Measurements from ENCODE around the gene RNF138.

GRCh38 chr18:32122039-32122438 lies 30.4 kb downstream of the RNF138 start:
- TF ChIP-seq CTCF (conservative IDR thresholded peaks at IDR 0.05; ENCODE audit: low read depth in 2 of 2) = no peak
- TF ChIP-seq EZH2 (IDR thresholded peaks at IDR 0.05; ENCODE audit: low read depth, unreplicated experiment) = no peak
- TF ChIP-seq POLR2AphosphoS5 (IDR thresholded peaks at IDR 0.05; ENCODE audit: low read depth) = no peak
- no peak for TF ChIP-seq EZH2phosphoT487 (IDR thresholded peaks at IDR 0.05; ENCODE audit: unreplicated experiment)
- no peak for TF ChIP-seq ZNF114 (CRISPR knock-in tag; IDR thresholded peaks at IDR 0.05)
- TF ChIP-seq ZNF331 (CRISPR knock-in tag; IDR thresholded peaks at IDR 0.05; ENCODE audit: low read depth) = no peak
- no peak for TF ChIP-seq JUNB (IDR thresholded peaks at IDR 0.05; ENCODE audit: unreplicated experiment)
- TF ChIP-seq REST (IDR thresholded peaks at IDR 0.05; ENCODE audit: unreplicated experiment) = no peak
- TF ChIP-seq CREB1 (CRISPR knock-in tag; IDR thresholded peaks at IDR 0.05; ENCODE audit: low read depth) = no peak
- TF ChIP-seq NANOG (IDR thresholded peaks at IDR 0.05; ENCODE audit: borderline replicate concordance) = no peak
- TF ChIP-seq ETS1 (IDR thresholded peaks at IDR 0.05) = no peak
- TF ChIP-seq STAT1 (IDR thresholded peaks at IDR 0.05; ENCODE audit: unreplicated experiment) = no peak
- no peak for TF ChIP-seq ZNF462 (CRISPR knock-in tag; IDR thresholded peaks at IDR 0.05)

Measured in GM23338 (cell line).